Stimulated activated CD4-positive, alpha-beta T cell treated with anti-CD3 and anti-CD28 coated beads, Interleukin-12 subunit alpha, Interleukin-12 subunit beta, amount 100 ng/mL, for 48 hours (primary cell): ENCODE data around the gene WDR89.
"Not testable (repeated sequence)": the region's sequence is repeated elsewhere in the genome, so short reads cannot be mapped to it uniquely, and the experiment has no call there.

ENCODE experiments used
- DNase-seq, 3 donors: peaks; one replicate each; pipeline ENCODE4 v3.0.0-alpha.2; 2020; ENCODE audit warnings: low read depth in 2 of 3, low spot score in 1 of 3

Gene WDR89, protein sequence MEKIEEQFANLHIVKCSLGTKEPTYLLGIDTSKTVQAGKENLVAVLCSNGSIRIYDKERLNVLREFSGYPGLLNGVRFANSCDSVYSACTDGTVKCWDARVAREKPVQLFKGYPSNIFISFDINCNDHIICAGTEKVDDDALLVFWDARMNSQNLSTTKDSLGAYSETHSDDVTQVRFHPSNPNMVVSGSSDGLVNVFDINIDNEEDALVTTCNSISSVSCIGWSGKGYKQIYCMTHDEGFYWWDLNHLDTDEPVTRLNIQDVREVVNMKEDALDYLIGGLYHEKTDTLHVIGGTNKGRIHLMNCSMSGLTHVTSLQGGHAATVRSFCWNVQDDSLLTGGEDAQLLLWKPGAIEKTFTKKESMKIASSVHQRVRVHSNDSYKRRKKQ

DNA sequence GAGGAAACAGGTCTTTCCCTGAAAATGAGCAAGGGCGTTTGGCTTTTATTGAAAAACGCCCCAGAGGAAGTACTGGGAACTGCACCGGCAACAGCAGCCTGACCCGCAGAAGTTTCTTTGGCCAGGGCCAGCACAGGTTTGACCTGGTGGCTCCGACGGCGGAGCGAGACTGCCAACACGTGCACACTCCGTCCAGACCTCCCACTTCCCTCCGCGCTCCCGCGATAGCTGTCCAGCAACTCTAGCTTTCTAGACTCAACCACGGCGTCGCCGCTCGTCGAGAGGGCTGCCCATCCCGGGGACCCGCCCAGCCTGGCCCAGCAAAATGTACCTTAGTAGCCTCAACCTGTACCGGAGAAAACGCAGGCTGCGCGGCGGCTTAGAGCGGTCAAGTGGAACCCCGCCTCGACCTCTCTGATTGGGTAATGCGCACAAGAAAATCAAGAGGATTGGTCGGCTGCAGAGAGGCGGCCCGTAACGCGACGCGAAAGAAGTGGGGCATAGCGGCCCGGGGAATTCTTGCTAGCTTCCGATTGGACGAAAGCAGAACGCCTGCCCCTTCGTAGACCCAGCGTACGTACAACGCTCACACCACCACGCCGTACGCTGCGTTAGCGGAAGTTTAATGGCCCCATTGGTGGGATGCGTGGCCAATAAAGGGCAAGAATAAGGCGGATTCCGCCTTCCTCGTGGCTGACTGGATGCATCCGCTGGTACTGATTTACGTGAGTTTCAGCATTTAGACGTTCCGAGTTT, at the start of gene WDR89:
Gene WDR89 (minus strand): TSS at position 399 of the 756 bp plus-strand sequence. CDS start 41,929 bp downstream, outside the sequence.
- DNase-seq: peak; percentile 91 to 96 (median 92)

DNA sequence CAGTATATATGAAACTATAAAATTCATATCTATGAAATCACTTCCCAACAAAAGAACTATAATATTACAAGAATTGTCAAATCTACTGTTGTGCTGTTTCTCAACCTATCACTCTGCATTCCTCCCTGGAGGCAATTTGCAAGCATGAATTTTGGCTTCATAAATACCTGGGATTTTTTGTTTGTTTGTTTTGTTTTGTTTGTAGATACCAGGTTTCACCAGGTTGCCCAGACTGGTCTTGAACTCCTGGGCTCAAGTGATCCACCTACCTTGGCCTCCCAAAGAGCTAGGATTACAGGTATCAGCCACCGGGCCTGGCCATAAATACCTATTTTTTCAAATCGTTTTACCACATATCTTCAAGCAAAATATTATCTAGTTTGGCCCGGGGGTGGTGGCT, 47.5 kb upstream of the WDR89 start:
- DNase-seq: no peak

DNA sequence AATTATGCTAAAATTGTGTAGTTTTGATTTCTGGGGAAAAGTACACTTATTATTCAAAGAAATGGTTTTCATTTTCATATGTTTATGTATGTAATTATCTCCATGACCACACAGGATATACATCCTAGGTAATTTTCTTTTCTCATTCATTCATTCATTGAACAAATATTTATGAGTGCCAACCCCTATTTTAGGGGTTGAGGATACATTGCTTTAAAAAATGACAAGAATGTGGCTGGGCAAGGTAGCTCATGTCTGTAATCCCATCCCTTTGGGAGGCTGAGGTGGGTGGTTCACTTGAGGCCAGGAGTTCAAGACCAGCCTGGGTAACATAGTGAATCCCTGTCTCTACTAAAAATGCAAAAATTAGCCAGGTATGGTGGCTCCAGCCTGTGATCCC, 45.3 kb upstream of the WDR89 start:
- DNase-seq: no peak

DNA sequence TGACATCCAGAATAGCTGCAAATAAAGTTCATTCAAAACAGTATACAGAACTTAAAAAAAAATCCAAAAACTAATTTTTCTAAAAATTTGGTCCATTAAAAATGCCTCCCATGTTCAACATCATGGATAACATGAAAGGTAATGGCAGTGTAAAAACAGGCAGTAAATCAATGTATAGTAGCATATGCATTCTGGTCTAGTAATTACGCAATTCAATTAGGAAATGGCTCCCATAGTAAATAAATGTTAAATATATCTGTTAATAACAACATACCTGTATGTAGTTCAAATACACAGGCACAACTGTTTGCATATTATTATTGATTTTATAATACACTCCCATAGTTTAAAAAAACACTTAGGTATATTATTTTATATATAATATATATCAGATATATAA, 43.7 kb upstream of the WDR89 start:
- DNase-seq: no peak

DNA sequence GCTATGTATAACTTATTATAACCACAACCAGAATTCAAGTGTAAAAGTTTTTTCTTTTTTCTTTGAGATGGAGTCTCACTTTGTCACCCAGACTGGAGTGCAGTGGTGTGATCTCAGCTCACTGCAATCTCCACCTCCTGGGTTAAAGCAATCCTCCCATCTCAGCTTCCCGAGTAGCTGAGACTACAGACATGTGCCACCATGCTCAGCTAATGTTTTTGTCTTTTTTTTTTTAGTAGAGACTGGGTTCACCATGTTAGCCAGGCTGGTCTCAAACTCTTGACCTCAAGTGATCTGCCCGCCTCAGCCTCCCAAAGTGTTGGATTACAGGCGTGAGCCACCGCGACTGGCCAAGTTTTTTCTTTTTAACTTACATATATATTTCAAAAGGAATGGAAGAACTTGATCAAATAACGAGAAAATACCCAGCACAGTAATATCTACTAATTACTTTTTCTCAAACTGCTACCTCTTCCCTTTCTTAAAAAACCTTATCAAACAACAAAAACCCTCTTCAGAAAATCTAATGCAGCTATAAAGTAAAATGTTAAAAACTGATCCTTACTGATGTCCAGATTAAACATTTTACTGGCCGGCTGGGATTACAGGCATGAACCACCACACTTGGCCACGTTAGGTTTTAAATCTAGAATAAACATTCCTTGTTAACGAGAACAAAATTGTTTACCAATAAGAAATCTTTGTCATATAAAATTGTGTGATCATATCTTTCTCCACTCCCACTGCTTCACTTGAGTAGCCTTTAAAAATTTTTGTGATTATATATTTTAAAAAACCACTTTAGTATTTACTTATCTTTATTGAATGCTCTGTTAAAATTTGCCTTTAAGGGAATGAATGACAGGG, 41.3 kb upstream of the WDR89 start:
- DNase-seq: no peak

DNA sequence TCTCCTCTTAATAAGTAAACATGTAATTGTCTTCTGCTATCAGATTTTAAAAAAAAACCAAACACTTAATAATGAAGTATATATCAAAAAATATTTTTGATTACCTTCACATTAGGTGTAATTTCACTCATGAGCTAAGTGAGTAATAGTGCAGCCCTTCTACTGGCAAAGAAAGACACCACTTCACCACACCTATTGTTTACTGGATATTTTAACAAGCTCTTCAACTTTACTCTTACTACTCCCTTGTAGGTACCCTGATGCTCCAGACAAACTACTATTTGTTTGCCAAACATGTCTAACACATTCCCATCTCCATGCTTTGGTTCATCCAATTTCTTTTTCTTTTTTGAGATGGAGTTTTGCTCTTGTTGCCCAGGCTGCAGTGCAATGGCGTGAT, 36.9 kb upstream of the WDR89 start:
- DNase-seq: no peak

DNA sequence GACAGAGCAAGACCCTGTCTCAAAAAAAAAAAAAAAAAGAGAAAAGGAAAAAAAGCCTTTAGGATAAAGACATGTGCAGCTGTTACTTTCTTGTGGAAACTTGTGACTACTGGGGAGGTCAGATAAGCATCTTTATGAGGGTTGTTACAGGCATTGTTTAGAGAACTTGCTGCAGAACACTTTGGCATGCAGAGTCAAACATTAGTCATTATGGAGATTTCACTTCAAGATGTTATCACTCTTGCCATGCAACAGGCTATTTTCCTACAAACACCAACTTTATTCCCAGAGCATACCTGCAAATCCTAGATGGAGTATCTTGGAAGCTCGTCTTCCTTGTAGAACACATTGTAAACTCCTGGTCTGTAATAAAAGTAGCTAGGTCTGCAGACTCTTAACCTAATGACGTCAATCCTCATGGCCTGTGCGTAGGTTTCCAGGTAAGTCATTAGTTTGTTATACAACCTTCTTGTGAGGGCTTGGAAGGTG, 36.3 kb upstream of the WDR89 start:
- DNase-seq: no peak

DNA sequence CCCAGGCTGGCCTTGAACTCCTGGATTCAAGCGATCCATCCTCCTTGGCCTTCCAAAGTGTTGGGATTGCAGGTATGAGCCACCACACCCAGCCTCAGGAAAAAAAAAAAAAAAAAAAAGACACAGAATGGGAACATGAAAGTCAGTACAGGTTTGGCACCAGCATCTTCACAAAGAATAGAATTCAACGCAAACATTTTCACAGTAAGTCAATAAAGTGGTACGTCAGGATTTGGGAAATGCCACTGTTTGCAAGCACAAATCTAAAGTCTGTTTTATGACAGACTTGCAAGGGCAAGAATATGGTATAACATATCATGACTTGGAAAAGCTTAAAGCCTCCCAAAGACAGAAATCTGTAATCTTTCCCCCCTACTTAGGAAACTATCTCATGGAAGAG, 34.9 kb upstream of the WDR89 start:
- no peak for DNase-seq

DNA sequence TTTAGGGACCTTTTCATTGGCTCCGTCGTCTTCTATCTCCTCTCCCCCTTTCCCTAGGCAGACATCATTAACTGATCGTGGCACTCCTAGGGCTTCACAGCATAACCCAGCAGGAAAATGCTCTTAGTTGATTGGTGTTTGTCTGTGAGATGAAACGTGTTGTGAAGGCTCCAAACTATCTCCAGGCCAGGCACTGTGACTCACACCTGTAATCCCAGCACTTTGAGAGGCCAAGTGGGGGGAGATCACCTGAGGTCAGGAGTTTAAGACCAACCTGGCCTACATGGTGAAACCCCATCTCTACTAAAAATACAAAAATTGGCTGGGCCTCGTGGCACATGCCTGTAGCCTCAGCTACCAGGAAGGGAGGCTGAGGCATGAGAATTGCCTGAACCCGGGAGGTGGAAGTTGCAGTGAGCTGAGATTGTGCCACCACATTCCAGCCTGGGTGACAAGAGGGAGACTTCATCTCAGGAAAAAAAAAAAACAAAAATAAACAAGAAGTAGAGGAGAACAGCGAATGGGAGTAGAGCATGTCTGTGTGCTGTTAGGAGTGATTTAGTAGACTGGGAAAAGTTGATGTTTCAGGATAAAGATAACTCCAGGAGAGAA, 32.3 kb upstream of the WDR89 start:
- DNase-seq: no peak

DNA sequence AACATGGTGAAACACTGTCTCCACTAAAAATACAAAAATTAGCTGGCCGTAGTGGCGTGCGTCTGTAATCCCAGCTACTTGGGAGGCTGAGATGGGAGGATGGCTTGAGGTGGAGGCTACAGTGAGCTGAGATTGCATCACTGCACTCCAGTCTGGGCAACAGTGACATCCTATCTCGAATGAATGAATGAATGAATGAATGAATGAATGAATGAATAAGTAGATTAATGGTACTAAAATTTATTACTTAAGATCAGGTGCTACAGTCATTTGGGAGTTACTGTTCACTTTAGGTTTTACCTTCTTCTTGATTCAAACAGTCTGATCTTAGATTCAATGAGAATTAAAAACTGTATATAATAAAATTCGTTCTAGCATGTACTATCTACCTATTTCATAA, 31.6 kb upstream of the WDR89 start:
- DNase-seq: no peak

DNA sequence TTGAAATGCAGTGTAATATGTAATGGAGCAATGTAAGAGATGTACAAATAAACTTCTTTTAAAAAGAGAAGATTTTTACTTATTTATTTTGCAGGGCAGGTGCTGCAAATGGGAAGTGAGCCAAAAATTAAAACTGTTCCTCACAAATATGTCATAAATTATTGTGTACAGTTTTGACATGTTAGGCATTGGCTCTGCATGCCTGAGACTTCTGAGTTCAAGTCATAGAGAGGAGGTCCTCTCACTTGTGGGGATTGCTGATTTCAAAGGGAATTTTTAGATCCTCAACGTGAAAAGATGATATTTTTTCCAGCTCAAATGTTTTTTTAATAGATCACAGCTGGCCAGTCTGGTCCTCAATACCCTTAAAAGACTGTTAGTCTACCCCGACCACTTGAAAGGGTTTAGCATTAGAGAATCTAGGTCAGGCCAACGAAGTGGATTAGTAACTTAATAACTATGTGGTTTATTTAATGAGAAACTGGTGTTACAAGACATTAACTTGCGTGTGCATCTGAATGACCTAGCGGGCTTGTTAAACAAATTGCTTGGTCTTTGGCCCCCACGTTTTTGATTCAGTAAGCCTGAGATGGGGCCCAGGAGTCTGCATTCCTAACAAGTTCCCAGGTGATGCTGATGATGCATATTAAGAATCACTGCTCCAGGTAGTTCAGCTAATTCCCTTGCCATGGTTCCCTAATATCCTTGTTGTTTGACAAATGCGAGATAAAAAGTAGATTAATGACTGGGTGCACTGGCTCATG, 30.9 kb upstream of the WDR89 start:
- no peak for DNase-seq

DNA sequence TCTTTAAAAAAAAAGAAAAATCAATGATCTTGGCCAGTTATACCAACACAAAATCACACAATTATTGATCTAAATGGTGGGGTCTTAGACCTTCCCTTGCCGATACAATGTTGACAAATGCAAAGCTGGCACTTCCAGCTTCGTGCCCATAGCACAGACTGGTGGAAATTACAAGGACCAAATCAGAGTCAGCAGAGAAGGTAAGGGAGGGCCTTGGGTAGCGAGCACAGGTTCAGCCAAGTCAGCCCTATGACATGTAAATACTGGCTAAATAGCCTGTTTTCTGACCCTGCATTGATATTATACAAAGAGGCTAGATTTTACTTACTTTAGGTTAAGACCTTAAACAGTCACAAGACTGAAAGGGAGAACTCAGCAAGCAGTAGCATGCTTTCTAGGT, 30.3 kb upstream of the WDR89 start:
- no peak for DNase-seq

DNA sequence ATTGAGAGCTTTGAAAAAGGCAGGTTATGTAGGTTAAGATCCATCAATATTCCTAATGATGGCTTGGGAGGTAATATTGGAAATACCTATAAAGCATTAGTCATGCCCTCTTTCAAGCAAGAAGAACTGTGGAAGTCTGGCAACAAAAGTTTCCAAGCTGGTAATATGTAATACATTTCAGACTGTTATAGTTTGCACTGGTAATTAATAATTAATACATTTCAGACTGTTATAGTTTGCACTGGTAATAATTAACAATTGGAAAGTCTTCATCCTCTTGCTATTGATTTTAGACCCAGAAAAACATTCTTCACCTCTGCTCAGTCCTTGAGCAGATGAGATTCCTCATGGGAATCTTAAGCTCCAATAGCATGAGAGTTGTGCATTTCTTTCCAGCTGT, 29.0 kb upstream of the WDR89 start:
- no peak for DNase-seq

DNA sequence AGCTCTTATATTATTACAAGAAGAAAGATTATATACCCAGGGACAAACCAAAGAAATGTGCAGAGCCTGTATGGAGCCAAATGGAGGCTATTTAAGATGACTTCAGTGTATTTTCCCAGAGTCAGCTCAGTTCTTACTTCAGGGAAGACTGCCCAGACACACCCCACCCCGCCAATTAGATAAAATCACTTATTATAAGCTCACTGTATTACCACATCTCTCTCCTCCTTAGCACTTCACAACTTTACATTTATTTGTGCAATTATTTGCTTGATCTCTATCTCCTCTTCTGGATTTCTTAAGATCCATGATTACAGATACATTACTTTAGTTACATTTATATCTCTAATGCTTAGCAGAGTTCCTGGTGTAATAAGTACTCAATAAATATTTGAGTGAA, 24.7 kb upstream of the WDR89 start:
- DNase-seq: no peak

DNA sequence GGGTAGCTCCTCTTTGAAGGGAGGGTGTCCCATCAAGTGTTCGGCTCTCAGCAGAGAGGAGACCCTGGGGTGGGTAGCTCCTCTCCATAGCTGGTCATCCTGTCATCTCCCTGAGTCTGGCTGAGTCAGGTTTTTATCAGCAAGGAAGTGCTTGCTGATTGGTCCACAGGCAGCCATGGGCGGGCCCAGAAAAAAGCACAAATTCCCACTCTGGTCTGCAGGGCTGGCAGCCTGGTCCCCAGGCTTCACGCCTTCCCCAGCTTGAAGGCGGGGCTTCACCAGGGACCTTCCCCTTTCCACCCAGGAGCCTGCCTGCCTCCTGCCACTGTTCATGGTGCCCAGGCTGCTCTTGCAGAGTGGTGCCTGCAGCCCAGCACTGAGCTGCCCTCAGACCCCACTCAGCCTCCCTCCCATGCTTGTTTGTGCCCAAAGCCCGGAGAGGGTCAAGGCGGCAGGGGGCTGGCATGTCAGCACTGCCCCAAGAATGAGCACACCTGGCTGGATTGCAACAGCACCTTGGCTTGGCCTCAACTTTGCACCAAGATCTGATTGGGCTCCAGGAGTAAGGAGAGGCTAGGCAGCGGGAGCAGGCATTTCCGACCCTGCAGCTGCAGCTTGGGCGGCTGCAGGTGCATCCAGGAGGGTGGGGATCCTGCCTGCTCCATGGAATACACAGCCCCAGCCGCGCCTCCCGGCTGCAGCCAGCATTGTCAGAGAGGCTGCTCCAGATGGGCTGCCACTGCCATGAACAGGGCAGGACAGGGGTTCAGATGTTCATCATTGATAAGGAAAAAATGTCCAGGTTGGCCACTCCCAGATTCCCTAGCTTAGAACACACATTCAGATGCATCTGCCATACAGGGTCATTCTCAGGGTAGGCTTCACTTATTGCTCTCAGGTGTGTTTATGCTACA, 22.0 kb upstream of the WDR89 start:
- DNase-seq: no peak

DNA sequence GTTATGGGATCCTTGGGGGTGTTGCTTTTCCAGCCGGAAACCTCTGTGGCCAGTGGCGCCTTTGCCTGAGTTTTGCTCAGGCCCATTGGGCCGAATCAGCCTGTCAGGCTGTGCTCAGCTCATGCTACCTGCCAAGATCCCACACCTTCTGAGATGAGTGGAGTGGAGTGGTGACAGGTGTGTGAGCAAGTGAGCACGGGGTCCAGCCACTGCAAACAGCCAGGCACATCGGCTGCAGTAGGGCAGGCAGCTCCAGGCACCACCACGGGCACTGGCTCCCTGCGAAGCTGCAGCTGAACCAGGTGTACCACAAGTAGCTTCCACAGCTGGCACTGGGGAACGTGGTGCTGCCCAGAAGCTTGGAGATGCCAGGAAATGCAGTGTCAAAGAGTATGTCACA, 21.1 kb upstream of the WDR89 start:
- DNase-seq: no peak

DNA sequence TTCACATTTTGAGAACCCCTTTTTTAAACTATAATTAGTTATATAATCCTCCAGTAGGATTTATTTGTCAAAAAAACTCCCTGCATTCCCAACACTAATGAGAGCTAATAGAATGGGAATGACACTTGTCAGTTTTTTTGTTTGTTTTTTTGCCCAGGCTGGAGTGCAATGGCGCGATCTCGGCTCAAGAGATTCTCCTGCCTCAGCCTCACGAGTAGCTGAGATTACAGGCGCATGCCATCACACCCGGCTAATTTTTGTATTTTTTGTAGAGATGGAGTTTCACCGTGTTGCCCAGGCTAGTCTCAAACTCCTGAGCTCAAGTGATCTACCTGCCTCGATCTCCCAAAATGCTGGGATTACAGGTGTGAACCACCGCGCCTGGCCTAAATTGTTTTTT, 20.2 kb upstream of the WDR89 start:
- DNase-seq: not testable (repeated sequence)

DNA sequence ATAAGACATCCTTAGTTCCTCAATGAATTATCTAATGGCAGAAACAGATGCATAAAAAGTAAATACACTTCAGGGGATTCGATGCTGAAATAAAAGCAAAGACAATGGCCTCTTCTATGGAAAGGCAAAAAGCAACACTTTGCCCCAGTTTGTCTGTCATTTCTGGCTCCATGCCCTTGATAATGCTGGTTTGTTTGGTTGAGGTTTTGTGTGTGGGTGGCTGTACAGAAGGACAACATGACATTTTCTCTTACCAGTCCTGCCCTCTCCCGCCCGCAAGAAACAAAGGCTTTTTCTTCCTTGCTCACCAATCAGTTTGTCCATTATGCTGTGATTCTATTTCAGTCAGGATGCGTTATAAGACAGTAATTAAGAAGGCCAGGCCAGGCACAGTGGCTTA, 18.1 kb upstream of the WDR89 start:
- no peak for DNase-seq

DNA sequence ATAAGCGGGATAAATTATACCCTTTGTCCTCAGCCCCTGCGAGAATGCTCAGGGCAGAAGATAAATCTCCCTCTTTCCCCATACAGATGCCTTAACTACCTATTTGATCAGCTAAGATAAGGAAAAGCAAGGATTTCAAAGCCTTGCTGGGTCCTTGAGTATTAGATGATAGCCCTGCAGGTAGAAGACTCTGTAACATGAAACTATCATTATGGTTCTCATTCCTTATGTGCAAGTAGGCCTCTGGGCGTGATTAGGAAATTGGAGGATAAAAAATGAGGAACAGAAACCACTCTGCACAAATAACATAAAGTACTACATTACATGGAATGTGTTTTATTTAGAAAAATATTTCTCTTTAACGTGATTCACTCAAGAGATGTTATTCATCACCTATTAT, 14.5 kb upstream of the WDR89 start:
- DNase-seq: no peak
